GM12878 (cell line): ENCODE results near the gene PPP1R13B. TPM values are rescaled to one million over a fixed set of nuclear protein-coding genes. Genes with fewer than 3 reads are reported as not detected.

Experiments used
- BRCA1 ChIP-seq: IDR thresholded peaks from 2 replicates; pipeline ENCODE4 v1.6.1; 2011; ENCODE audit warnings: low read depth, low read length, improper control_type of control experiment
- CHD2 ChIP-seq: IDR thresholded peaks from 2 replicates; pipeline ENCODE4 v1.6.1; 2011; ENCODE audit warnings: low read depth, low read length, improper control_type of control experiment, borderline replicate concordance
- ESRRA ChIP-seq: IDR thresholded peaks from 2 replicates; pipeline ENCODE4 v1.6.1; 2012; ENCODE audit warnings: mild to moderate bottlenecking, low read length, improper control_type of control experiment
- IKZF2 ChIP-seq, 2 experiments: fragments of 450-650 bp; IDR thresholded peaks; 2 replicates each; pipeline ENCODE4 v1.6.1; 2017; ENCODE audit warnings: mild to moderate bottlenecking in 2 of 2, moderate library complexity in 2 of 2
- KDM1A ChIP-seq: fragments of 200-600 bp; sonication (generic); IDR thresholded peaks from 2 replicates; pipeline ENCODE4 v1.6.1; 2016; ENCODE audit warnings: borderline replicate concordance
- MTA2 ChIP-seq: fragments of 450-650 bp; IDR thresholded peaks from 2 replicates; pipeline ENCODE4 v1.6.1; 2016; ENCODE audit warnings: low read depth, mild to moderate bottlenecking, moderate library complexity
- MYB ChIP-seq: fragments of 150-350 bp; IDR thresholded peaks from 2 replicates; pipeline ENCODE4 v1.6.1; 2014; ENCODE audit warnings: mild to moderate bottlenecking, low read depth, low read length, borderline replicate concordance
- PAX5 ChIP-seq: IDR thresholded peaks from 2 replicates; pipeline ENCODE4 v1.6.1; 2011; ENCODE audit warnings: low read depth, low read length, borderline replicate concordance
- PAX8 ChIP-seq: fragments of 450-650 bp; IDR thresholded peaks from 2 replicates; pipeline ENCODE4 v1.6.1; 2017; ENCODE audit warnings: mild to moderate bottlenecking, moderate library complexity
- PML ChIP-seq: IDR thresholded peaks from 2 replicates; pipeline ENCODE4 v1.6.1; 2012; ENCODE audit warnings: low read length, inconsistent platforms
- POLR2AphosphoS5 ChIP-seq: IDR thresholded peaks from 2 replicates; pipeline ENCODE4 v1.6.1; 2011; ENCODE audit warnings: mild to moderate bottlenecking, low read length, inconsistent platforms
- SIN3A ChIP-seq: IDR thresholded peaks from 2 replicates; pipeline ENCODE4 v1.6.1; 2012; ENCODE audit warnings: low read depth, low read length, improper control_type of control experiment
- SMAD1 ChIP-seq: fragments of 450-650 bp; IDR thresholded peaks from 2 replicates; pipeline ENCODE4 v1.6.1; 2018; ENCODE audit warnings: mild to moderate bottlenecking, low read depth; ENCODE audit not compliant: partially characterized antibody
- STAT3 ChIP-seq: IDR thresholded peaks from 2 replicates; pipeline ENCODE4 v1.6.1; 2011; ENCODE audit warnings: low read depth, low read length, improper control_type of control experiment
- ZBED1 ChIP-seq: IDR thresholded peaks from 2 replicates; pipeline ENCODE4 v1.6.1; 2016; ENCODE audit warnings: borderline replicate concordance
- ZBTB11 ChIP-seq: fragments of 450-650 bp; formaldehyde crosslinking; IDR thresholded peaks from 2 replicates; pipeline ENCODE4 v1.5.0; 2022; ENCODE audit warnings: mild to moderate bottlenecking, missing genetic modification characterization
- ZNF207 ChIP-seq: fragments of 450-650 bp; IDR thresholded peaks from 2 replicates; pipeline ENCODE4 v1.6.1; 2014; ENCODE audit warnings: antibody characterized with exemption, mild to moderate bottlenecking, borderline replicate concordance
- ZNF384 ChIP-seq: IDR thresholded peaks from 2 replicates; pipeline ENCODE4 v1.6.1; 2012; ENCODE audit warnings: low read depth, mild to moderate bottlenecking, low read length, improper control_type of control experiment, borderline replicate concordance
- polyA plus RNA-seq, 11 experiments: library from polyadenylated mRNA; depleted of rRNA in 4 of 11; unstranded in 6 of 11; stranded (reverse) in 5 of 11; fragments of >200 nt; fragmentation: Nextera tagmentation in 4 of 11; fragmentation: Illumina TruSeq in 1 of 11; extraction: Ambion mirVana in 4 of 11; extraction: Trizol in 1 of 11; gene quantifications; 1 replicate in 1 of 11; 2 replicates in 10 of 11; pipeline versions ENCODE4 v1.2.1 to v1.2.3, GENCODE V29; 2011 to 2016; ENCODE audit warnings: inconsistent platforms in 2 of 11, missing spikeins in 2 of 11, low read depth in 1 of 11
- total RNA-seq, 4 experiments: library from RNA; depleted of rRNA in 3 of 4; stranded (reverse); fragments of >200 nt in 3 of 4; fragmentation: Illumina TruSeq in 1 of 4; extraction: Trizol in 1 of 4; gene quantifications; 2 replicates each; pipeline versions ENCODE4 v1.2.1 to v1.2.3, GENCODE V29; 2013 to 2021
- TF ChIP-seq, protein P1 (sequence below): fragments of 450-650 bp; IDR thresholded peaks from 2 replicates; pipeline ENCODE4 v1.6.1; 2018; ENCODE audit warnings: mild to moderate bottlenecking, low read depth, moderate library complexity; ENCODE audit not compliant: partially characterized antibody
- TF ChIP-seq, protein P2 (sequence below): IDR thresholded peaks from 2 replicates; pipeline ENCODE4 v1.6.1; 2011; ENCODE audit warnings: borderline replicate concordance, low read depth, mild to moderate bottlenecking, moderate library complexity, mixed read lengths, low read length; ENCODE audit not compliant: insufficient read depth; ENCODE audit errors: extremely low read length
- TF ChIP-seq, protein P3 (sequence below): fragments of 450-650 bp; IDR thresholded peaks from 2 replicates; pipeline ENCODE4 v1.6.1; 2016; ENCODE audit warnings: mild to moderate bottlenecking

Gene PPP1R13B
- total and polyA plus RNA-seq, 10 of the 15 experiments (the other 5 are each of a cell fraction or from before 2014, with no cell fraction given), result 0.16 to 8.1 (median 3.2) TPM

DNA sequence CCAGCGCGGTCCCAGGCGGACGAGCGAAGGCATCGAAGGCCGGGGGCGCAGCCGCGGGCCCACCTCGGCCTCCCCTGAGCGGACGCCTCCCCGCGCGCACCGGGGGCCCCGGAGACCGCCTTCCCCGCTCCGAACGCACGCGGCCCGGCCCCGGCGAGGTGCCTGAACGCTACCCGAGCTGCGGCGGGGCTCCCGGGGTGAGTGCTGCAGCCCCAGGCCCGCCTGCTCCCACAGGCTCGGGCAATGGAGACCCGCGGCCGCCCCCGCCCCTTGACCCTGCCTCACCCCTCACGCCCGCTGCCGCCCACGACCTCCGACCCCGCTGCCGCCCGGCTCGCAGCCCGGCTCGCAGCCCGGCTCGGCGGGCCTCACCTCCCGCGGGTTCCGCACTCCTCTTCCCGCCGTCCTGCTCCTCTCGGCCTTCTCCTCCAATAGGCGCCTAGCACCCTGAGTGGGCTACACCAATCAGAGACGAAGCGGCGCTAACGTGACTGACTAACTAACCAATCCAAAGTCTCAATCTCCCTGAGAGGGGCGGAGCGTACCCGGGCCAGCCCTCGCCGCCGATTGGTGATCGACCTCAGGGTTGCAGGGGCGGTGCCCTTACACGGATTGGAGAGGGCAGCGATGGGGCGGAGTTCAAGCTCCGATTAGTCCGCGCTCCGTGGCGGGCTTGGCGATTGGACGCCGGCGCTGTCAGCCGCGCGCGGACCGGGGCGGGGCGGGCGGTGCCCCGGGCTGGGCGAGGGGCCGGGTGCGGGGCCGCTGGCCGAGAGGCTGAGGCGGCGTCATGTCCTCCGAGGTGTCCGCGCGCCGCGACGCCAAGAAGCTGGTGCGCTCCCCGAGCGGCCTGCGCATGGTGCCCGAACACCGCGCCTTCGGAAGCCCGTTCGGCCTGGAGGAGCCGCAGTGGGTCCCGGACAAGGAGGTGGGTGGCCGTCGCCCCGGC lies 132.0 kb downstream of the PPP1R13B start, which contains the start of the genes XRCC3 and ZFYVE21 (continued):
- no peak for TF ChIP-seq MTA2
- TF ChIP-seq CHD2, result peak; percentile 97
- TF ChIP-seq ZBTB11, result no peak
- TF ChIP-seq STAT3, result no peak
- TF ChIP-seq PAX8, result no peak
- TF ChIP-seq BRCA1, result no peak
- peak; percentile 78; the same call in 1 of the 2 replicates for TF ChIP-seq POLR2AphosphoS5
- no peak for TF ChIP-seq ZBED1
- no peak for TF ChIP-seq ESRRA
- TF ChIP-seq, protein P1, sequence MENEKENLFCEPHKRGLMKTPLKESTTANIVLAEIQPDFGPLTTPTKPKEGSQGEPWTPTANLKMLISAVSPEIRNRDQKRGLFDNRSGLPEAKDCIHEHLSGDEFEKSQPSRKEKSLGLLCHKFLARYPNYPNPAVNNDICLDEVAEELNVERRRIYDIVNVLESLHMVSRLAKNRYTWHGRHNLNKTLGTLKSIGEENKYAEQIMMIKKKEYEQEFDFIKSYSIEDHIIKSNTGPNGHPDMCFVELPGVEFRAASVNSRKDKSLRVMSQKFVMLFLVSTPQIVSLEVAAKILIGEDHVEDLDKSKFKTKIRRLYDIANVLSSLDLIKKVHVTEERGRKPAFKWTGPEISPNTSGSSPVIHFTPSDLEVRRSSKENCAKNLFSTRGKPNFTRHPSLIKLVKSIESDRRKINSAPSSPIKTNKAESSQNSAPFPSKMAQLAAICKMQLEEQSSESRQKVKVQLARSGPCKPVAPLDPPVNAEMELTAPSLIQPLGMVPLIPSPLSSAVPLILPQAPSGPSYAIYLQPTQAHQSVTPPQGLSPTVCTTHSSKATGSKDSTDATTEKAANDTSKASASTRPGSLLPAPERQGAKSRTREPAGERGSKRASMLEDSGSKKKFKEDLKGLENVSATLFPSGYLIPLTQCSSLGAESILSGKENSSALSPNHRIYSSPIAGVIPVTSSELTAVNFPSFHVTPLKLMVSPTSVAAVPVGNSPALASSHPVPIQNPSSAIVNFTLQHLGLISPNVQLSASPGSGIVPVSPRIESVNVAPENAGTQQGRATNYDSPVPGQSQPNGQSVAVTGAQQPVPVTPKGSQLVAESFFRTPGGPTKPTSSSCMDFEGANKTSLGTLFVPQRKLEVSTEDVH, result peak; percentile 84
- TF ChIP-seq SMAD1, result no peak
- TF ChIP-seq ZNF384, result no peak
- no peak for TF ChIP-seq KDM1A
- TF ChIP-seq IKZF2 (IDR thresholded peaks at IDR 0.05), result no peak
- peak; percentile 86; the same call in 1 of the 2 replicates for TF ChIP-seq SIN3A
- TF ChIP-seq, protein P2, sequence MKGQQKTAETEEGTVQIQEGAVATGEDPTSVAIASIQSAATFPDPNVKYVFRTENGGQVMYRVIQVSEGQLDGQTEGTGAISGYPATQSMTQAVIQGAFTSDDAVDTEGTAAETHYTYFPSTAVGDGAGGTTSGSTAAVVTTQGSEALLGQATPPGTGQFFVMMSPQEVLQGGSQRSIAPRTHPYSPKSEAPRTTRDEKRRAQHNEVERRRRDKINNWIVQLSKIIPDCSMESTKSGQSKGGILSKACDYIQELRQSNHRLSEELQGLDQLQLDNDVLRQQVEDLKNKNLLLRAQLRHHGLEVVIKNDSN, result peak; percentile 69
- TF ChIP-seq PML, result no peak
- TF ChIP-seq PAX5, result no peak
- TF ChIP-seq, protein P3, sequence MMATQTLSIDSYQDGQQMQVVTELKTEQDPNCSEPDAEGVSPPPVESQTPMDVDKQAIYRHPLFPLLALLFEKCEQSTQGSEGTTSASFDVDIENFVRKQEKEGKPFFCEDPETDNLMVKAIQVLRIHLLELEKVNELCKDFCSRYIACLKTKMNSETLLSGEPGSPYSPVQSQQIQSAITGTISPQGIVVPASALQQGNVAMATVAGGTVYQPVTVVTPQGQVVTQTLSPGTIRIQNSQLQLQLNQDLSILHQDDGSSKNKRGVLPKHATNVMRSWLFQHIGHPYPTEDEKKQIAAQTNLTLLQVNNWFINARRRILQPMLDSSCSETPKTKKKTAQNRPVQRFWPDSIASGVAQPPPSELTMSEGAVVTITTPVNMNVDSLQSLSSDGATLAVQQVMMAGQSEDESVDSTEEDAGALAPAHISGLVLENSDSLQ, result peak; percentile 99
- no peak for TF ChIP-seq MYB
- no peak for TF ChIP-seq ZNF207
